ENCODE data around the gene VN1R5. TPM values are rescaled to one million over a fixed set of nuclear protein-coding genes. Genes with fewer than 3 reads are reported as not detected.
A peak's percentile ranks its signal among the peaks of the same experiment; 100 is the strongest.

The VN1R5 gene
- total and polyA plus RNA-seq, 9 of the 15 experiments (the other 6 are each of a cell fraction or from before 2014, with no cell fraction given) = not detected

- TF ChIP-seq TFAP4 (CRISPR knock-in tag; IDR thresholded peaks at IDR 0.05; ENCODE audit: borderline replicate concordance) (peak; percentile 98), ZNF445 (CRISPR knock-in tag; IDR thresholded peaks at IDR 0.05; ENCODE audit: low read depth) (no peak), ZNF830 (CRISPR knock-in tag; IDR thresholded peaks at IDR 0.05) (no peak), FOXJ3 (CRISPR knock-in tag; IDR thresholded peaks at IDR 0.05) (0 out of 2 replicates have a peak, but pooled peaks have one; percentile 18), NFATC3 (IDR thresholded peaks at IDR 0.05) (no peak), RBFOX2 (IDR thresholded peaks at IDR 0.05; ENCODE audit: low read depth, low read length) (peak; percentile 96), SMARCB1 (IDR thresholded peaks at IDR 0.05; ENCODE audit: insufficient read length, low read depth) (no peak), ZNF717 (CRISPR knock-in tag; IDR thresholded peaks at IDR 0.05) (no peak), ZNF217 (CRISPR knock-in tag; IDR thresholded peaks at IDR 0.05) (no peak), BRD9 (IDR thresholded peaks at IDR 0.05; ENCODE audit: low read depth, partially characterized antibody) (no peak), YBX1 (IDR thresholded peaks at IDR 0.05) (no peak), ZFP36 (IDR thresholded peaks at IDR 0.05; ENCODE audit: low read depth, low read length, partially characterized antibody) (no peak), RHOXF2B (CRISPR knock-in tag; conservative IDR thresholded peaks at IDR 0.05) (no peak; the same call in 1 of the 2 replicates), ZNF512 (tag; IDR thresholded peaks at IDR 0.05) (no peak)
- TF ChIP-seq, protein P1, sequence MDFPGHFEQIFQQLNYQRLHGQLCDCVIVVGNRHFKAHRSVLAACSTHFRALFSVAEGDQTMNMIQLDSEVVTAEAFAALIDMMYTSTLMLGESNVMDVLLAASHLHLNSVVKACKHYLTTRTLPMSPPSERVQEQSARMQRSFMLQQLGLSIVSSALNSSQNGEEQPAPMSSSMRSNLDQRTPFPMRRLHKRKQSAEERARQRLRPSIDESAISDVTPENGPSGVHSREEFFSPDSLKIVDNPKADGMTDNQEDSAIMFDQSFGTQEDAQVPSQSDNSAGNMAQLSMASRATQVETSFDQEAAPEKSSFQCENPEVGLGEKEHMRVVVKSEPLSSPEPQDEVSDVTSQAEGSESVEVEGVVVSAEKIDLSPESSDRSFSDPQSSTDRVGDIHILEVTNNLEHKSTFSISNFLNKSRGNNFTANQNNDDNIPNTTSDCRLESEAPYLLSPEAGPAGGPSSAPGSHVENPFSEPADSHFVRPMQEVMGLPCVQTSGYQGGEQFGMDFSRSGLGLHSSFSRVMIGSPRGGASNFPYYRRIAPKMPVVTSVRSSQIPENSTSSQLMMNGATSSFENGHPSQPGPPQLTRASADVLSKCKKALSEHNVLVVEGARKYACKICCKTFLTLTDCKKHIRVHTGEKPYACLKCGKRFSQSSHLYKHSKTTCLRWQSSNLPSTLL (IDR thresholded peaks at IDR 0.05) = peak; percentile 74
- TF ChIP-seq, protein P2, sequence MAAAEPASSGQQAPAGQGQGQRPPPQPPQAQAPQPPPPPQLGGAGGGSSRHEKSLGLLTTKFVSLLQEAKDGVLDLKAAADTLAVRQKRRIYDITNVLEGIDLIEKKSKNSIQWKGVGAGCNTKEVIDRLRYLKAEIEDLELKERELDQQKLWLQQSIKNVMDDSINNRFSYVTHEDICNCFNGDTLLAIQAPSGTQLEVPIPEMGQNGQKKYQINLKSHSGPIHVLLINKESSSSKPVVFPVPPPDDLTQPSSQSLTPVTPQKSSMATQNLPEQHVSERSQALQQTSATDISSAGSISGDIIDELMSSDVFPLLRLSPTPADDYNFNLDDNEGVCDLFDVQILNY (CRISPR knock-in tag; IDR thresholded peaks at IDR 0.05) = no peak
- TF ChIP-seq, protein P3, sequence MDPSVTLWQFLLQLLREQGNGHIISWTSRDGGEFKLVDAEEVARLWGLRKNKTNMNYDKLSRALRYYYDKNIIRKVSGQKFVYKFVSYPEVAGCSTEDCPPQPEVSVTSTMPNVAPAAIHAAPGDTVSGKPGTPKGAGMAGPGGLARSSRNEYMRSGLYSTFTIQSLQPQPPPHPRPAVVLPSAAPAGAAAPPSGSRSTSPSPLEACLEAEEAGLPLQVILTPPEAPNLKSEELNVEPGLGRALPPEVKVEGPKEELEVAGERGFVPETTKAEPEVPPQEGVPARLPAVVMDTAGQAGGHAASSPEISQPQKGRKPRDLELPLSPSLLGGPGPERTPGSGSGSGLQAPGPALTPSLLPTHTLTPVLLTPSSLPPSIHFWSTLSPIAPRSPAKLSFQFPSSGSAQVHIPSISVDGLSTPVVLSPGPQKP (CRISPR knock-in tag; IDR thresholded peaks at IDR 0.05) = no peak
- TF ChIP-seq, protein P4, sequence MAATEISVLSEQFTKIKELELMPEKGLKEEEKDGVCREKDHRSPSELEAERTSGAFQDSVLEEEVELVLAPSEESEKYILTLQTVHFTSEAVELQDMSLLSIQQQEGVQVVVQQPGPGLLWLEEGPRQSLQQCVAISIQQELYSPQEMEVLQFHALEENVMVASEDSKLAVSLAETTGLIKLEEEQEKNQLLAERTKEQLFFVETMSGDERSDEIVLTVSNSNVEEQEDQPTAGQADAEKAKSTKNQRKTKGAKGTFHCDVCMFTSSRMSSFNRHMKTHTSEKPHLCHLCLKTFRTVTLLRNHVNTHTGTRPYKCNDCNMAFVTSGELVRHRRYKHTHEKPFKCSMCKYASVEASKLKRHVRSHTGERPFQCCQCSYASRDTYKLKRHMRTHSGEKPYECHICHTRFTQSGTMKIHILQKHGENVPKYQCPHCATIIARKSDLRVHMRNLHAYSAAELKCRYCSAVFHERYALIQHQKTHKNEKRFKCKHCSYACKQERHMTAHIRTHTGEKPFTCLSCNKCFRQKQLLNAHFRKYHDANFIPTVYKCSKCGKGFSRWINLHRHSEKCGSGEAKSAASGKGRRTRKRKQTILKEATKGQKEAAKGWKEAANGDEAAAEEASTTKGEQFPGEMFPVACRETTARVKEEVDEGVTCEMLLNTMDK (IDR thresholded peaks at IDR 0.05; ENCODE audit: borderline replicate concordance, insufficient read depth, low read depth, low read length, poor library complexity, severe bottlenecking) = no peak
- TF ChIP-seq, protein P5, sequence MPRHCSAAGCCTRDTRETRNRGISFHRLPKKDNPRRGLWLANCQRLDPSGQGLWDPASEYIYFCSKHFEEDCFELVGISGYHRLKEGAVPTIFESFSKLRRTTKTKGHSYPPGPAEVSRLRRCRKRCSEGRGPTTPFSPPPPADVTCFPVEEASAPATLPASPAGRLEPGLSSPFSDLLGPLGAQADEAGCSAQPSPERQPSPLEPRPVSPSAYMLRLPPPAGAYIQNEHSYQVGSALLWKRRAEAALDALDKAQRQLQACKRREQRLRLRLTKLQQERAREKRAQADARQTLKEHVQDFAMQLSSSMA (CRISPR knock-in tag; IDR thresholded peaks at IDR 0.05) = no peak
Measured at GRCh38 chr1:247210376-247211117, 45.3 kb upstream of the VN1R5 start (continued).

Measured in K562 (cell line).